Measurements from ENCODE around the gene COL9A2. TPM values are rescaled to one million over a fixed set of nuclear protein-coding genes. Genes with fewer than 3 reads are reported as not detected.

Gene COL9A2
- total and polyA plus RNA-seq, 2 donors (not counting 3 experiments of a cell fraction or from before 2014, with no cell fraction given): 0.64 to 0.69 TPM

DNA sequence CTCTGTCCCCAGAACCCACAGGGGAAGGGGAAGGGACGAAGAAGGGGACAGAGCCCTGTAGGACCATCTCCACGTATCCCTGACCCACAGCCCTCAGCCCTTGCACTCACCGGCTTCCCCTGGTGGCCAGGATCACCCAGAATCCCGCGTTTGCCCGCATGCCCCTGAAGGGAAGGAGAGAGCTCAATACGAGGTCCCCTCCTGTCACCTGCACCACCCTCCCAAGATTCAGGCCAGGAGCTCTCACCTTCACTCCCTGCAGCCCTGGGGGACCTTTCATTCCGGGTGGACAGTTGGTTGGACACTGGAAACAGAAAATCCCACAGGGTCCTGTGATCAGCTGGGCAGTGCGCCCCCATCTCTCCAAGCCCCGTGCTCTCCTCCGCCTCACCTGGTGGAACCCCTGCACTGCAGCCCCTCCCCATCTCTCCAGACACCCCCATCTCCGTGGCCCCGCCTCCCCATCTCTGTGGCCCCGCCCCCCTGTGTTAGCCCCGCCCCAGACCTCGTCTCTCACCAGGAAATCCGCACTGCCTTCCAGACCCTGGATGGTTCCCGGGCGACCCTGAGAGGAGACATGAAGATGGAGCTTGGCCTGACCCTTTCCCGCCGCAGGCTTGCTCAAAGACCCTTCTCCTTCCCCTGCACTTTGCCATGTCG is 6.0 kb downstream of the COL9A2 start:
- Histone ChIP-seq H3K9me1 (replicated peaks; ENCODE audit: control insufficient read depth, extremely low read depth, insufficient read depth, low read length) (no peaks in the 10 kb centered on the region), H2AFZ (ENCODE audit: low read depth, low read length) (no peak overlapping the region), H3K9me3 (replicated peaks; ENCODE audit: control insufficient read depth, insufficient read depth, low read length) (no peaks in the 10 kb centered on the region), H3K79me2 (ENCODE audit: control insufficient read depth, insufficient read depth, low read length) (no peaks in the 10 kb centered on the region), H3K27ac (ENCODE audit: insufficient read depth, low read depth, low read length) (no peak overlapping the region), H3K27me3 (ENCODE audit: control insufficient read depth in 2 of 2, insufficient read depth in 2 of 2, low read length in 2 of 2) (peaks cover 5 to 7% of the 10 kb centered on the region in 2 experiments), H3K4me2 (ENCODE audit: insufficient read depth, low read length) (no peak overlapping the region), H3K4me3 (replicated peaks in 1 of 3; ENCODE audit: insufficient read depth in 1 of 3, low read depth in 1 of 3, low read length in 3 of 3) (no peak overlapping the region), H3K36me3 (ENCODE audit: control insufficient read depth in 2 of 2, extremely low read depth in 1 of 2, insufficient read depth in 2 of 2, low read length in 2 of 2) (no peaks in the 10 kb centered on the region), H3K9ac (replicated peaks; ENCODE audit: extremely low read depth, insufficient read depth, low read length) (no peak overlapping the region), H3K4me1 (ENCODE audit: control insufficient read depth, extremely low read depth, insufficient read depth, low read length) (peaks cover 4% of the 10 kb centered on the region), H4K20me1 (replicated peaks; ENCODE audit: control insufficient read depth, extremely low read depth, insufficient read depth, low read length) (no peaks in the 10 kb centered on the region)
- BruUV-seq (replicated peaks): no TSS peak
- no peak for TF ChIP-seq JUN (IDR thresholded peaks at IDR 0.05; ENCODE audit: borderline replicate concordance, insufficient read depth, insufficient read length, low read depth)
- TF ChIP-seq POLR2A (IDR thresholded peaks at IDR 0.05; ENCODE audit: low read depth, low read length): no peak
- FAIRE-seq (no peak), DNase-seq (ENCODE audit: low read depth, low spot score) (no peak)
- intact Hi-C loops (cut with micrococcal nuclease) (no loop called here), dilution Hi-C loops (cut with MboI; ENCODE audit: extremely low pct_ligation_motif_present, low sequenced_read_pairs) (no loop called here)
- ChIA-PET CTCF (interaction anchor here (1.0 to 2.4 kb wide), 3 partner anchors 27 to 167 kb away, joined by 3 to 9 read pairs (median 4); no protein-coding TSS in a partner anchor), POLR2A (no interaction called here)

DNA sequence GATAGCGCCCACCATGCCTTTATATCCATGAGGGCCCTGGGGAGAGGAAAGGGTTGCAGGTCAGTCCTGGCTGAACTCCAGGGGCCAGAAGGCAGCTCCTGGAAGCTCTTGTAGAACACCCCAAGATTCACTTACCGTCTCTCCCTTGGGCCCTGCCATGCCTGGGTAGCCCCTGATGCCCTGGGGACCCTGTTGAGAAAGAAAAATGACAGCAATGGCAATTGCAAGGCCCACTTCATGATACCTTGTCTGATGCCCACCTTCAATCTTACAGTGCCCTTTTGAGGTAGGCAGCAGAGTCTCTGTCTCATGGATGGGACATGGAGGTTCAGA is 7.0 kb downstream of the COL9A2 start:
- no TSS peak for BruUV-seq (replicated peaks)
- Histone ChIP-seq H3K27ac (ENCODE audit: insufficient read depth, low read depth, low read length) (no peak overlapping the region), H3K9me1 (replicated peaks; ENCODE audit: control insufficient read depth, extremely low read depth, insufficient read depth, low read length) (no peaks in the 10 kb centered on the region), H3K4me3 (replicated peaks in 1 of 3; ENCODE audit: insufficient read depth in 1 of 3, low read depth in 1 of 3, low read length in 3 of 3) (no peak overlapping the region), H4K20me1 (replicated peaks; ENCODE audit: control insufficient read depth, extremely low read depth, insufficient read depth, low read length) (no peaks in the 10 kb centered on the region), H3K9ac (replicated peaks; ENCODE audit: extremely low read depth, insufficient read depth, low read length) (no peak overlapping the region), H3K4me1 (ENCODE audit: control insufficient read depth, extremely low read depth, insufficient read depth, low read length) (peaks cover 2% of the 10 kb centered on the region), H3K9me3 (replicated peaks; ENCODE audit: control insufficient read depth, insufficient read depth, low read length) (no peaks in the 10 kb centered on the region), H3K79me2 (ENCODE audit: control insufficient read depth, insufficient read depth, low read length) (no peaks in the 10 kb centered on the region), H3K36me3 (ENCODE audit: control insufficient read depth in 2 of 2, extremely low read depth in 1 of 2, insufficient read depth in 2 of 2, low read length in 2 of 2) (no peaks in the 10 kb centered on the region), H3K4me2 (ENCODE audit: insufficient read depth, low read length) (no peak overlapping the region), H3K27me3 (ENCODE audit: control insufficient read depth in 2 of 2, insufficient read depth in 2 of 2, low read length in 2 of 2) (no peaks in the 10 kb centered on the region), H2AFZ (ENCODE audit: low read depth, low read length) (no peak overlapping the region)
- TF ChIP-seq POLR2AphosphoS5 (IDR thresholded peaks at IDR 0.05; ENCODE audit: insufficient read depth, low read depth, low read length): no peak
- DNase-seq (ENCODE audit: low read depth, low spot score): no peak
- POLR2A ChIA-PET: no interaction called here
- intact Hi-C loops (cut with micrococcal nuclease) (no loop called here), dilution Hi-C loops (cut with MboI; ENCODE audit: extremely low pct_ligation_motif_present, low sequenced_read_pairs) (no loop called here)
- no peak for FAIRE-seq
- CTCF ChIA-PET: interaction anchor here (1.2 to 2.4 kb wide), 3 partner anchors 29 to 166 kb away, joined by 3 to 9 read pairs (median 4); no protein-coding TSS in a partner anchor
